Panc1 (cell line): ENCODE results near the gene SMARCAD1. TPM values are rescaled to one million over a fixed set of nuclear protein-coding genes. Genes with fewer than 3 reads are reported as not detected.

ENCODE experiments used
- ATAC-seq: fragments of 200-7000 bp; cut with Tn5 transposase; 2 replicates; pipeline ENCODE4 v1.9.1; 2020; ENCODE audit warnings: mild to moderate bottlenecking, moderate library complexity
- BruUV-seq: library from RNA; stranded (reverse); fragments of 400-500 nt; replicated peaks from 2 replicates; lab custom pipeline; 2021; lab: Mats Ljungman, UMichigan
- CTCF ChIA-PET: fragments of 300-600 bp; sonication (Branson Sonifier 250); formaldehyde crosslinking; loops from one replicate; lab custom pipeline; 2022; ENCODE audit warnings: antibody characterized with exemption; lab: Charles Lee
- POLR2A ChIA-PET: fragments of 300-600 bp; sonication (Branson Sonifier 250); formaldehyde crosslinking; loops from one replicate; lab custom pipeline; 2022; ENCODE audit warnings: antibody characterized with exemption; lab: Charles Lee
- DNase-seq: peaks from one replicate; pipeline ENCODE4 v3.0.0-alpha.2; 2010; ENCODE audit warnings: low read depth, low spot score
- H3K27ac ChIP-seq: 2 replicates; pipeline ENCODE4 v1.5.1; 2011; ENCODE audit warnings: mild to moderate bottlenecking, low read length, inconsistent platforms
- H3K27me3 ChIP-seq: fragments of 200-500 bp; sonication (Bioruptor generic); 2 replicates; pipeline ENCODE4 v1.6.0; 2014; ENCODE audit warnings: low read length, inconsistent platforms; ENCODE audit not compliant: control insufficient read depth, insufficient read depth
- H3K36me3 ChIP-seq: fragments of 200-500 bp; sonication (Bioruptor generic); 2 replicates; pipeline ENCODE4 v1.5.1; 2014; ENCODE audit warnings: inconsistent platforms, mild to moderate bottlenecking, low read length, moderate library complexity; ENCODE audit not compliant: control insufficient read depth, insufficient read depth
- H3K4me1 ChIP-seq: 2 replicates; pipeline ENCODE4 v1.5.1; 2011; ENCODE audit warnings: inconsistent platforms, mild to moderate bottlenecking, low read length, moderate library complexity; ENCODE audit not compliant: control insufficient read depth, insufficient read depth
- H3K4me3 ChIP-seq, 2 experiments: 2 replicates each; pipeline ENCODE4 v1.5.1; 2011 to 2012; ENCODE audit warnings: low read depth in 2 of 2, low read length in 2 of 2, mild to moderate bottlenecking in 2 of 2, inconsistent platforms in 1 of 2, moderate library complexity in 1 of 2
- H3K9me3 ChIP-seq: fragments of 200-500 bp; sonication (Bioruptor generic); 2 replicates; pipeline ENCODE4 v1.5.1; 2014; ENCODE audit warnings: low read depth, mild to moderate bottlenecking, inconsistent platforms, low read length, moderate library complexity; ENCODE audit not compliant: control insufficient read depth, insufficient read depth
- POLR2AphosphoS5 ChIP-seq: IDR thresholded peaks from 2 replicates; pipeline ENCODE4 v1.6.1; 2012; ENCODE audit warnings: mild to moderate bottlenecking, low read depth, low read length, moderate library complexity
- REST ChIP-seq, 2 experiments: IDR thresholded peaks; 2 replicates each; pipeline ENCODE4 v1.6.1; 2011 to 2012; ENCODE audit warnings: low read depth in 2 of 2, control low read depth in 1 of 2, low read length in 1 of 2, mild to moderate bottlenecking in 1 of 2, moderate library complexity in 1 of 2; ENCODE audit not compliant: insufficient read depth in 1 of 2
- SIN3A ChIP-seq: IDR thresholded peaks from 2 replicates; pipeline ENCODE4 v1.6.1; 2012; ENCODE audit warnings: low read depth, mild to moderate bottlenecking, low read length, moderate library complexity, borderline replicate concordance; ENCODE audit not compliant: insufficient read depth
- TCF7L2 ChIP-seq: IDR thresholded peaks from 2 replicates; pipeline ENCODE4 v1.6.1; 2011; ENCODE audit warnings: mild to moderate bottlenecking, low read depth, low read length, inconsistent platforms
- in situ Hi-C: cut with HindIII; loops from 2 replicates; pipeline ENCODE4 v1.10.0; 2016; ENCODE audit warnings: low sequenced_read_pairs, low pct_unique_long_range_greater_than_20kb
- intact Hi-C: fragments of 100-400 bp; cut with micrococcal nuclease; formaldehyde crosslinking; loops from one replicate; pipeline ENCODE4 v1.10.0; 2022; ENCODE audit not compliant: unreplicated experiment
- total RNA-seq: library from RNA; stranded (reverse); gene quantifications from one replicate; pipeline ENCODE4 v1.2.1, GENCODE V29; 2021; ENCODE audit not compliant: unreplicated experiment
- TF ChIP-seq, protein P1 (sequence below): fragments of 450-650 bp; IDR thresholded peaks from 2 replicates; pipeline ENCODE4 v1.5.1; 2017; ENCODE audit warnings: mild to moderate bottlenecking

SMARCAD1 gene
- total RNA-seq, 1 experiment from 2014 or later: 20.7 TPM

DNA sequence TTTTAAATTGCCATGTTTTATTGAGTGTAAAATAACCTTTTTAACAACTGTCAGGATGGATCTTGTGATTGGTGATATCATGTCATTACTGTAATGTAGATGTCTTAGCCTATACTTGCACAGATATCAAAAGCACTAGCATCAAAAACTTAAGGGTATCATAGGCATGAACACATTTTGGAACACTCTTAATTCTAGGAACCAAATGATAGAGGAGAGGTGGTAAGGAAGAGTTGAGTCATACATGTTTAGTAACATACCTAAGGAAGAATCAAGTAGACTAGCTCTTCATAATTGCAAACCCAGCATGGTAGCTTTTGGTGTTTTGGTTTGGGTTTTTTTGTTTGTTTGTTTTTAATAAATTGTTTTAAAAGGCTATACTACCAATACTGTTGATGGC is 43.4 kb downstream of the SMARCAD1 start:
- in situ Hi-C loops: no loop called here
- peaks cover 7% of the 10 kb centered on the region; the same call in 1 of the 2 replicates for H3K36me3 ChIP-seq
- no peak for ATAC-seq

DNA sequence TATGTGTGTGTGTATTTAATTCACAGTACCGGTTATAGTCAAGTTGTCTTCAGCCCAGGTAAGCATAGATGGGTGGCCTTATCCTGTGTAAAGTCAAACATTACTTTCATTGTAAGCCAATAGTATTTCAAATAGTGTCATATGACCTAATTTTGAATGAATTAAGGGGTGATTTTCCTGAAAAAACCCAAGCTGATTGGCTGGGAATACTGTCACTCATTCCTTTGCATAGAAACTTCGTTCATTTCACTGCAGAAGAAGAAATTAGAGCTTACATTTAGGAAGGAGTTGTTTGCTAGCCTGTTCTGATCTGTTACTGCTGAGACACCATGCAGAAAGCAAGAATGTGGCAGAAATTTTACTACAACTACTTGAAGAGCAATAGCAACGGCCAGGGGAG is 45.4 kb downstream of the SMARCAD1 start:
- H3K9me3 ChIP-seq: no peaks in the 10 kb centered on the region
- intact Hi-C loops (no loop called here), in situ Hi-C loops (no loop called here)
- BruUV-seq: no TSS peak
- TF ChIP-seq REST (IDR thresholded peaks at IDR 0.05; ENCODE audit: insufficient read depth in 1 of 2, low read depth in 2 of 2, low read length in 1 of 2) (no peak), TCF7L2 (no peak), SIN3A (no peak), POLR2AphosphoS5 (no peak)
- TF ChIP-seq, protein P1, sequence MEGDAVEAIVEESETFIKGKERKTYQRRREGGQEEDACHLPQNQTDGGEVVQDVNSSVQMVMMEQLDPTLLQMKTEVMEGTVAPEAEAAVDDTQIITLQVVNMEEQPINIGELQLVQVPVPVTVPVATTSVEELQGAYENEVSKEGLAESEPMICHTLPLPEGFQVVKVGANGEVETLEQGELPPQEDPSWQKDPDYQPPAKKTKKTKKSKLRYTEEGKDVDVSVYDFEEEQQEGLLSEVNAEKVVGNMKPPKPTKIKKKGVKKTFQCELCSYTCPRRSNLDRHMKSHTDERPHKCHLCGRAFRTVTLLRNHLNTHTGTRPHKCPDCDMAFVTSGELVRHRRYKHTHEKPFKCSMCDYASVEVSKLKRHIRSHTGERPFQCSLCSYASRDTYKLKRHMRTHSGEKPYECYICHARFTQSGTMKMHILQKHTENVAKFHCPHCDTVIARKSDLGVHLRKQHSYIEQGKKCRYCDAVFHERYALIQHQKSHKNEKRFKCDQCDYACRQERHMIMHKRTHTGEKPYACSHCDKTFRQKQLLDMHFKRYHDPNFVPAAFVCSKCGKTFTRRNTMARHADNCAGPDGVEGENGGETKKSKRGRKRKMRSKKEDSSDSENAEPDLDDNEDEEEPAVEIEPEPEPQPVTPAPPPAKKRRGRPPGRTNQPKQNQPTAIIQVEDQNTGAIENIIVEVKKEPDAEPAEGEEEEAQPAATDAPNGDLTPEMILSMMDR: no peak
- H3K4me3 ChIP-seq: no peak overlapping the region
- CTCF ChIA-PET: no interaction called here
- no peak overlapping the region for H3K27ac ChIP-seq
- no peaks in the 10 kb centered on the region for H3K27me3 ChIP-seq
- POLR2A ChIA-PET: no interaction called here
- no peaks in the 10 kb centered on the region for H3K4me1 ChIP-seq
- peaks cover 7% of the 10 kb centered on the region; the same call in 1 of the 2 replicates for H3K36me3 ChIP-seq
- ATAC-seq (no peak), DNase-seq (no peak)

More for the DNA sequence above, 43.4 kb downstream of the SMARCAD1 start:
- CTCF ChIA-PET: no interaction called here
- H3K27ac ChIP-seq: no peak overlapping the region
- H3K27me3 ChIP-seq: no peaks in the 10 kb centered on the region
- no peaks in the 10 kb centered on the region for H3K9me3 ChIP-seq
- no peak for TF ChIP-seq POLR2AphosphoS5
- no peak for TF ChIP-seq REST (IDR thresholded peaks at IDR 0.05; ENCODE audit: insufficient read depth in 1 of 2, low read depth in 2 of 2, low read length in 1 of 2)
- TF ChIP-seq TCF7L2: no peak
- TF ChIP-seq SIN3A: no peak
- TF ChIP-seq, protein P1: no peak
- no TSS peak for BruUV-seq
- POLR2A ChIA-PET: no interaction called here
- H3K4me1 ChIP-seq: no peaks in the 10 kb centered on the region
- H3K4me3 ChIP-seq: no peak overlapping the region
- intact Hi-C loops: no loop called here
- DNase-seq: no peak
